K562 (cell line): ENCODE measurements around the gene TANC1. TPM values are rescaled to one million over a fixed set of nuclear protein-coding genes. Genes with fewer than 3 reads are reported as not detected.

ENCODE experiments used
- ATAC-seq: fragments of 200-7000 bp; cut with Tn5 transposase; 3 replicates; pipeline ENCODE4 v1.9.1; 2020; ENCODE audit warnings: moderate library complexity
- BruUV-seq: library from RNA; stranded (reverse); fragments of 400-500 nt; replicated peaks from 2 replicates; lab custom pipeline; 2021; lab: Mats Ljungman, UMichigan
- CTCF ChIA-PET: fragments of 300-600 bp; formaldehyde crosslinking; extraction: SDS; loops from one replicate; lab custom pipeline; 2021; ENCODE audit warnings: low intra/inter-chr PET ratio; lab: Yijun Ruan, JAX
- POLR2A ChIA-PET: fragments of 300-600, 350-650 bp; sonication (Branson Sonifier 250); formaldehyde crosslinking; extraction: SDS; loops from one replicate; lab custom pipeline; 2021; ENCODE audit warnings: antibody characterized with exemption, inconsistent platforms; lab: Yijun Ruan, JAX
- DNase-seq, 4 experiments: peaks; one replicate each; pipeline versions ENCODE4 v3.0.0 to v3.0.0-alpha.2; 2011 to 2018; ENCODE audit warnings: low spot score in 3 of 4, mixed read lengths in 3 of 4; ENCODE audit errors: extremely low read depth in 1 of 4
- FAIRE-seq: peaks from 2 replicates; lab custom pipeline; 2011; peaks lifted over from hg19 to GRCh38; lab: Jason Lieb, UNC
- H2AFZ ChIP-seq: 2 replicates; pipeline ENCODE4 v1.6.0; 2011; ENCODE audit warnings: low read depth, low read length, control low read depth, inconsistent platforms
- H3K27ac ChIP-seq: fragments of 200-600 bp; 3 replicates; pipeline ENCODE4 v1.8.0; 2011; ENCODE audit warnings: low read depth, mild to moderate bottlenecking, control low read depth, inconsistent platforms, low read length, moderate library complexity, mixed read lengths; ENCODE audit errors: extremely low read depth
- H3K27me3 ChIP-seq, 2 experiments: fragments of 300-600 bp in 1 of 2; 2 replicates in 1 of 2; 3 replicates in 1 of 2; pipeline versions ENCODE4 v1.6.0 to v1.8.0; 2011; ENCODE audit warnings: inconsistent platforms in 2 of 2, low read length in 2 of 2, mild to moderate bottlenecking in 1 of 2, mixed read lengths in 1 of 2, moderate library complexity in 1 of 2; ENCODE audit not compliant: control insufficient read depth in 2 of 2, insufficient read depth in 2 of 2
- H3K36me3 ChIP-seq: fragments of 300-600 bp; 3 replicates; pipeline ENCODE4 v1.8.0; 2011; ENCODE audit warnings: mild to moderate bottlenecking, low read length, inconsistent platforms; ENCODE audit not compliant: control insufficient read depth, insufficient read depth
- H3K4me1 ChIP-seq, 2 experiments: fragments of 200-600 bp in 1 of 2; replicated peaks in 1 of 2; 2 replicates in 1 of 2; 3 replicates in 1 of 2; pipeline versions ENCODE4 v1.5.1 to v1.8.0; 2011; ENCODE audit warnings: inconsistent platforms in 2 of 2, low read length in 2 of 2, mild to moderate bottlenecking in 1 of 2, mixed read lengths in 1 of 2, moderate library complexity in 1 of 2; ENCODE audit not compliant: control insufficient read depth in 2 of 2, insufficient read depth in 2 of 2
- H3K4me2 ChIP-seq: 2 replicates; pipeline ENCODE4 v1.6.1; 2011; ENCODE audit warnings: low read length, control low read depth, inconsistent platforms, mixed read lengths; ENCODE audit not compliant: insufficient read depth
- H3K4me3 ChIP-seq: fragments of 200-600 bp; sonication (generic), shearing (Covaris generic); 2 replicates; pipeline ENCODE4 v1.5.1; 2016; ENCODE audit warnings: control low read depth, inconsistent platforms
- H3K79me2 ChIP-seq: fragments of 200-600 bp; 3 replicates; pipeline ENCODE4 v1.8.0; 2011; ENCODE audit warnings: low read length, inconsistent platforms; ENCODE audit not compliant: control insufficient read depth, insufficient read depth
- H3K9ac ChIP-seq, 2 experiments: 2 replicates each; pipeline versions ENCODE4 v1.6.0 to v1.6.1; 2011; ENCODE audit warnings: low read depth in 2 of 2, low read length in 2 of 2, control low read depth in 1 of 2, inconsistent platforms in 1 of 2, mild to moderate bottlenecking in 1 of 2, mixed read lengths in 1 of 2; ENCODE audit not compliant: insufficient read depth in 1 of 2
- H3K9me1 ChIP-seq: one replicate; pipeline ENCODE4 v1.6.0; 2011; ENCODE audit warnings: inconsistent platforms, mild to moderate bottlenecking, low read length, moderate library complexity; ENCODE audit not compliant: control insufficient read depth, insufficient read depth
- H3K9me3 ChIP-seq: replicated peaks from 2 replicates; pipeline ENCODE4 v1.5.1; 2011; ENCODE audit warnings: low read depth, low read length, inconsistent platforms; ENCODE audit not compliant: control insufficient read depth, insufficient read depth
- H4K20me1 ChIP-seq: replicated peaks from 2 replicates; pipeline ENCODE4 v1.6.1; 2011; ENCODE audit warnings: low read length, inconsistent platforms, mixed read lengths; ENCODE audit not compliant: control insufficient read depth, insufficient read depth
- CBFA2T3 ChIP-seq: fragments of 450-650 bp; IDR thresholded peaks from 2 replicates; pipeline ENCODE4 v1.6.1; 2017
- EGR1 ChIP-seq: fragments of 450-650 bp; conservative IDR thresholded peaks from 2 replicates; pipeline ENCODE4 v1.6.1; 2017; ENCODE audit warnings: mild to moderate bottlenecking
- TCFL5 ChIP-seq: fragments of 250-450 bp; sonication (Bioruptor Pico); conservative IDR thresholded peaks from 2 replicates; pipeline ENCODE4 v1.6.1; 2021; ENCODE audit warnings: mild to moderate bottlenecking, moderate library complexity, matching md5 sums
- TGIF2 ChIP-seq: sonication (generic); formaldehyde crosslinking; IDR thresholded peaks from 2 replicates; pipeline ENCODE4 v1.8.1; 2022; ENCODE audit warnings: mild to moderate bottlenecking, missing genetic modification reagents, moderate library complexity
- ZSCAN32 ChIP-seq: fragments of 450-650 bp; formaldehyde crosslinking; IDR thresholded peaks from 2 replicates; pipeline ENCODE4 v1.4.0; 2020; ENCODE audit warnings: mild to moderate bottlenecking, moderate library complexity
- WGBS: fragments of 100-300 bp; shearing (Covaris generic); methylation state at CpG from one replicate; pipeline ENCODE4 v1.1.6; 2016; ENCODE audit warnings: low coverage, mixed read lengths; ENCODE audit not compliant: insufficient coverage; ENCODE audit errors: missing lambda C conversion rate; 5-methylcytosine and 5-hydroxymethylcytosine counted together
- in situ Hi-C: fragments of 300-500 bp; cut with MboI; formaldehyde crosslinking; loops from 4 replicates; pipeline ENCODE4 v1.15.0; 2018; ENCODE audit warnings: inconsistent platforms, mixed read lengths
- intact Hi-C: fragments of 100-400 bp; cut with micrococcal nuclease; formaldehyde crosslinking; loops from 2 replicates; pipeline ENCODE4 v1.14.2; 2022
- polyA plus RNA-seq, 8 experiments: library from polyadenylated mRNA; depleted of rRNA in 4 of 8; stranded (reverse) in 5 of 8; unstranded in 3 of 8; fragments of >200 nt; fragmentation: Nextera tagmentation in 2 of 8; fragmentation: Illumina TruSeq in 1 of 8; extraction: Ambion mirVana in 2 of 8; extraction: Trizol in 1 of 8; gene quantifications; 2 replicates each; pipeline versions ENCODE4 v1.2.1 to v1.2.3, GENCODE V29; 2011 to 2014; ENCODE audit warnings: inconsistent platforms in 1 of 8, missing spikeins in 1 of 8
- total RNA-seq, 7 experiments: library from RNA; depleted of rRNA in 6 of 7; stranded (reverse); fragments of >200 nt in 6 of 7; fragmentation: Illumina TruSeq in 2 of 7; extraction: Trizol in 2 of 7; gene quantifications; 2 replicates each; pipeline versions ENCODE4 v1.2.1 to v1.2.3, GENCODE V29; 2011 to 2021; ENCODE audit warnings: low replicate concordance in 1 of 7
- TF ChIP-seq, protein P1 (sequence below): fragments of 250-450 bp; sonication (Bioruptor Pico); IDR thresholded peaks from 2 replicates; pipeline ENCODE4 v1.6.1; 2021; ENCODE audit warnings: mild to moderate bottlenecking
- TF ChIP-seq, protein P2 (sequence below): IDR thresholded peaks from 3 replicates; pipeline ENCODE4 v1.6.1; 2011; ENCODE audit warnings: borderline replicate concordance, mild to moderate bottlenecking; ENCODE audit not compliant: insufficient read length, insufficient read depth

Gene TANC1
- total and polyA plus RNA-seq, 9 of the 15 experiments (the other 6 are each of a cell fraction or from before 2014, with no cell fraction given): under 0.01 to 0.20 (median 0.07) TPM; not detected in 1

DNA sequence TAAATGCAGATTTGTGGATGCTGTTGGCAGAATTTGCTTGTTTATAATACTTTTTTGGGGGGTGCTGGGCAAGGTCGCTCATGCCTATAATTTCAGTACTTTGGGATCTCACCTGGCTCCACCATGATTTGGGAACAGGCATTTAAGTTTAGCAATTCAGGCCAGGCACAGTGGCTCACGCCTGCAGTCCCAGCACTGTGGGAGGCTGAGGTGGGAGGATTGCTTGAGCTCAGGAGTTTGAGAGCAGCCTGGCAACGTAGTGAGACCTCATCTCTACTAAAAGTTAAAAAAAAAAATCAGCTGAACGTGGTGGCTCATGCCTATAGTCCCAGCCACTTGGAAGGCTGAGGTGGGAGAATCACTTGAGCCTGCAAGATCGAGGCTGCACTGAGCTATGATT, 20.7 kb downstream of the TANC1 start:
- in situ Hi-C loops (no loop called here), intact Hi-C loops (no loop called here)
- BruUV-seq: no TSS peak
- H3K4me2 ChIP-seq: no peak overlapping the region
- no peak for TF ChIP-seq EGR1
- TF ChIP-seq CBFA2T3: no peak
- TF ChIP-seq, protein P1, sequence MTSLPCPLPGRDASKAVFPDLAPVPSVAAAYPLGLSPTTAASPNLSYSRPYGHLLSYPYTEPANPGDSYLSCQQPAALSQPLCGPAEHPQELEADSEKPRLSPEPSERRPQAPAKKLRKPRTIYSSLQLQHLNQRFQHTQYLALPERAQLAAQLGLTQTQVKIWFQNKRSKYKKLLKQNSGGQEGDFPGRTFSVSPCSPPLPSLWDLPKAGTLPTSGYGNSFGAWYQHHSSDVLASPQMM (CRISPR knock-in tag): no peak
- TF ChIP-seq TGIF2 (CRISPR knock-in tag): no peak
- TF ChIP-seq, protein P2, sequence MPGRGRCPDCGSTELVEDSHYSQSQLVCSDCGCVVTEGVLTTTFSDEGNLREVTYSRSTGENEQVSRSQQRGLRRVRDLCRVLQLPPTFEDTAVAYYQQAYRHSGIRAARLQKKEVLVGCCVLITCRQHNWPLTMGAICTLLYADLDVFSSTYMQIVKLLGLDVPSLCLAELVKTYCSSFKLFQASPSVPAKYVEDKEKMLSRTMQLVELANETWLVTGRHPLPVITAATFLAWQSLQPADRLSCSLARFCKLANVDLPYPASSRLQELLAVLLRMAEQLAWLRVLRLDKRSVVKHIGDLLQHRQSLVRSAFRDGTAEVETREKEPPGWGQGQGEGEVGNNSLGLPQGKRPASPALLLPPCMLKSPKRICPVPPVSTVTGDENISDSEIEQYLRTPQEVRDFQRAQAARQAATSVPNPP: no peak
- no peak for TF ChIP-seq TCFL5 (CRISPR knock-in tag)
- no peak for TF ChIP-seq ZSCAN32 (CRISPR knock-in tag)
- ChIA-PET CTCF (no interaction called here), POLR2A (interaction anchor here (0.7 to 1.3 kb wide), 3 partner anchors 11 to 148 kb away, joined by 3 to 6 read pairs (median 3); no protein-coding TSS in a partner anchor)
- H2AFZ ChIP-seq: no peak overlapping the region
- ATAC-seq: no peak
- H3K27me3 ChIP-seq: peaks cover 23 to 48% of the 10 kb centered on the region in 2 experiments
- no peaks in the 10 kb centered on the region for H3K9me3 ChIP-seq
- no peak for FAIRE-seq
- no peak for DNase-seq
- H3K79me2 ChIP-seq: no peaks in the 10 kb centered on the region
- no peak overlapping the region for H3K9ac ChIP-seq
- no peaks in the 10 kb centered on the region for H4K20me1 ChIP-seq
- H3K9me1 ChIP-seq: no peaks in the 10 kb centered on the region
- WGBS: 0% methylated on average over 5 of the region's 5 CpGs
- no peaks in the 10 kb centered on the region; a peak in 1 of 5 replicates for H3K4me1 ChIP-seq
- no peak overlapping the region for H3K4me3 ChIP-seq
- no peaks in the 10 kb centered on the region for H3K36me3 ChIP-seq
- H3K27ac ChIP-seq: no peak overlapping the region
